OCI-LY1 (cell line): ENCODE results near the gene MYO5B.

Source experiments
- EZH2 ChIP-seq: fragments of 200-600 bp; sonication (generic), shearing (Covaris generic); IDR thresholded peaks from 2 replicates; pipeline ENCODE4 v1.8.0; 2017; ENCODE audit warnings: borderline replicate concordance, mixed run types, mild to moderate bottlenecking, antibody characterized with exemption, low read length, moderate library complexity, mixed read lengths
- TF ChIP-seq, protein P1 (sequence below): fragments of 200-600 bp; sonication (generic), shearing (Covaris generic); IDR thresholded peaks from 2 replicates; pipeline ENCODE4 v1.5.1; 2017; ENCODE audit warnings: mild to moderate bottlenecking, antibody characterized with exemption, low read length, moderate library complexity, mixed read lengths

GRCh38 chr18:49970319-49970718 lies 224.6 kb downstream of the MYO5B start:
- TF ChIP-seq, protein P1, sequence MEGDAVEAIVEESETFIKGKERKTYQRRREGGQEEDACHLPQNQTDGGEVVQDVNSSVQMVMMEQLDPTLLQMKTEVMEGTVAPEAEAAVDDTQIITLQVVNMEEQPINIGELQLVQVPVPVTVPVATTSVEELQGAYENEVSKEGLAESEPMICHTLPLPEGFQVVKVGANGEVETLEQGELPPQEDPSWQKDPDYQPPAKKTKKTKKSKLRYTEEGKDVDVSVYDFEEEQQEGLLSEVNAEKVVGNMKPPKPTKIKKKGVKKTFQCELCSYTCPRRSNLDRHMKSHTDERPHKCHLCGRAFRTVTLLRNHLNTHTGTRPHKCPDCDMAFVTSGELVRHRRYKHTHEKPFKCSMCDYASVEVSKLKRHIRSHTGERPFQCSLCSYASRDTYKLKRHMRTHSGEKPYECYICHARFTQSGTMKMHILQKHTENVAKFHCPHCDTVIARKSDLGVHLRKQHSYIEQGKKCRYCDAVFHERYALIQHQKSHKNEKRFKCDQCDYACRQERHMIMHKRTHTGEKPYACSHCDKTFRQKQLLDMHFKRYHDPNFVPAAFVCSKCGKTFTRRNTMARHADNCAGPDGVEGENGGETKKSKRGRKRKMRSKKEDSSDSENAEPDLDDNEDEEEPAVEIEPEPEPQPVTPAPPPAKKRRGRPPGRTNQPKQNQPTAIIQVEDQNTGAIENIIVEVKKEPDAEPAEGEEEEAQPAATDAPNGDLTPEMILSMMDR = no peak
- no peak for TF ChIP-seq EZH2
